HG03342 (cell line): ENCODE results near the gene PLS3.
"Not testable (repeated sequence)": the region's sequence is repeated elsewhere in the genome, so short reads cannot be mapped to it uniquely, and the experiment has no call there.

Source experiments
- ATAC-seq: cut with Tn5 transposase; IDR thresholded peaks from one replicate; pipeline ENCODE4 v1.9.1; 2021; ENCODE audit warnings: mild to moderate bottlenecking, moderate library complexity; ENCODE audit not compliant: unreplicated experiment

Gene PLS3

GRCh38 chrX:115560978-115561604 is at the start of gene PLS3:
Gene PLS3 (plus strand): TSS chrX:115561174. CDS start chrX:115610251, 49,077 bp downstream.
- no peak for ATAC-seq

- no peak for ATAC-seq
Observed at GRCh38 chrX:115518113-115518512, 42.9 kb upstream of the PLS3 start.

GRCh38 chrX:115521741-115522140 is 39.2 kb upstream of the PLS3 start:
- ATAC-seq = no peak

GRCh38 chrX:115522952-115523351 is 38.0 kb upstream of the PLS3 start:
- no peak for ATAC-seq

- no peak for ATAC-seq
Observed at GRCh38 chrX:115525486-115525885, 35.5 kb upstream of the PLS3 start.

GRCh38 chrX:115531818-115532403 is 29.1 kb upstream of the PLS3 start:
- ATAC-seq = no peak

GRCh38 chrX:115533485-115533884 is 27.5 kb upstream of the PLS3 start:
- no peak for ATAC-seq

- ATAC-seq = no peak
Observed at GRCh38 chrX:115534383-115534782, 26.6 kb upstream of the PLS3 start.

- ATAC-seq = no peak
Observed at GRCh38 chrX:115535421-115535820, 25.6 kb upstream of the PLS3 start.

- ATAC-seq = no peak
Observed at GRCh38 chrX:115535844-115536243, 25.1 kb upstream of the PLS3 start.

- ATAC-seq = no peak
Observed at GRCh38 chrX:115539841-115540240, 21.1 kb upstream of the PLS3 start.

- ATAC-seq = not testable (repeated sequence)
Observed at GRCh38 chrX:115541045-115541444, 19.9 kb upstream of the PLS3 start.

GRCh38 chrX:115547448-115547847 is 13.5 kb upstream of the PLS3 start:
- no peak for ATAC-seq

GRCh38 chrX:115549008-115549407 is 12.0 kb upstream of the PLS3 start:
- no peak for ATAC-seq

GRCh38 chrX:115553171-115553570 is 7.8 kb upstream of the PLS3 start:
- ATAC-seq = no peak

- ATAC-seq = no peak
Observed at GRCh38 chrX:115559672-115560071, 1.3 kb upstream of the PLS3 start.

GRCh38 chrX:115560211-115560977 is 580 bp upstream of the PLS3 start:
- no peak for ATAC-seq

- ATAC-seq = no peak
Observed at GRCh38 chrX:115561605-115562479, 868 bp downstream of the PLS3 start.

GRCh38 chrX:115562480-115562847 is 1.5 kb downstream of the PLS3 start:
- no peak for ATAC-seq

- ATAC-seq = no peak
Observed at GRCh38 chrX:115563633-115564162, 2.7 kb downstream of the PLS3 start.

GRCh38 chrX:115564243-115564642 is 3.3 kb downstream of the PLS3 start:
- ATAC-seq = no peak
